CD8-positive, alpha-beta memory T cell (primary cell): ENCODE measurements around the gene WFDC10B. TPM values are rescaled to one million over a fixed set of nuclear protein-coding genes. Genes with fewer than 3 reads are reported as not detected.
A peak's percentile ranks its signal among the peaks of the same experiment; 100 is the strongest.
"Not testable (repeated sequence)": the region's sequence is repeated elsewhere in the genome, so short reads cannot be mapped to it uniquely, and the experiment has no call there.

ENCODE experiments used
- CTCF ChIA-PET: fragments of 350-600 bp; sonication (Branson Sonifier 250); formaldehyde crosslinking; loops from one replicate; lab custom pipeline; 2021; ENCODE audit warnings: antibody characterized with exemption; lab: Charles Lee
- POLR2A ChIA-PET: fragments of 350-600 bp; sonication (Branson Sonifier 250); formaldehyde crosslinking; loops from one replicate; lab custom pipeline; 2021; ENCODE audit warnings: antibody characterized with exemption; lab: Charles Lee
- DNase-seq, 5 donors: peaks; one replicate each; pipeline versions ENCODE4 v3.0.0 to v3.0.0-alpha.2; 2020 to 2022; ENCODE audit warnings: mixed read lengths in 1 of 5
- H3K27ac ChIP-seq: one replicate; pipeline ENCODE4 v1.7.0; 2013; ENCODE audit warnings: low read depth, mild to moderate bottlenecking, low read length, moderate library complexity
- H3K27me3 ChIP-seq: 2 replicates; pipeline ENCODE4 v1.7.0; 2013; ENCODE audit warnings: low read length, mild to moderate bottlenecking; ENCODE audit not compliant: insufficient read depth, poor library complexity, severe bottlenecking
- H3K36me3 ChIP-seq: 2 replicates; pipeline ENCODE4 v1.7.0; 2013; ENCODE audit warnings: mild to moderate bottlenecking, low read length, moderate library complexity; ENCODE audit not compliant: insufficient read depth
- H3K4me1 ChIP-seq: 2 replicates; pipeline ENCODE4 v1.7.0; 2013; ENCODE audit warnings: mild to moderate bottlenecking, low read length, moderate library complexity; ENCODE audit not compliant: insufficient read depth
- H3K4me3 ChIP-seq: 2 replicates; pipeline ENCODE4 v1.7.0; 2013; ENCODE audit warnings: mild to moderate bottlenecking, low read length
- H3K9me3 ChIP-seq: 2 replicates; pipeline ENCODE4 v1.7.0; 2013; ENCODE audit warnings: mild to moderate bottlenecking, low read length
- H3K27ac Mint-ChIP-seq, 8 donors: one replicate each; pipeline ENCODE4 v1.8.0; 2020 to 2021; ENCODE audit warnings: mixed read lengths in 8 of 8, mild to moderate bottlenecking in 6 of 8, inconsistent platforms in 3 of 8, moderate library complexity in 3 of 8
- H3K27me3 Mint-ChIP-seq, 2 donors: one replicate each; pipeline ENCODE4 v1.8.0; 2020 to 2021; ENCODE audit warnings: mixed read lengths in 2 of 2, mild to moderate bottlenecking in 1 of 2, moderate library complexity in 1 of 2
- H3K36me3 Mint-ChIP-seq, 3 donors: one replicate each; pipeline ENCODE4 v1.8.0; 2020 to 2021; ENCODE audit warnings: mixed read lengths in 3 of 3, inconsistent platforms in 1 of 3, mild to moderate bottlenecking in 1 of 3
- H3K4me1 Mint-ChIP-seq, 3 donors: one replicate each; pipeline ENCODE4 v1.8.0; 2020 to 2021; ENCODE audit warnings: mixed read lengths in 3 of 3, inconsistent platforms in 1 of 3, mild to moderate bottlenecking in 1 of 3
- H3K4me3 Mint-ChIP-seq, 7 donors: one replicate each; pipeline ENCODE4 v1.8.0; 2020 to 2021; ENCODE audit warnings: mixed read lengths in 7 of 7, mild to moderate bottlenecking in 6 of 7, moderate library complexity in 4 of 7, inconsistent platforms in 2 of 7
- H3K9me3 Mint-ChIP-seq, 5 donors: one replicate each; pipeline ENCODE4 v1.8.0; 2020 to 2022; ENCODE audit warnings: mixed read lengths in 5 of 5, mild to moderate bottlenecking in 3 of 5, moderate library complexity in 2 of 5, inconsistent platforms in 1 of 5
- polyA plus RNA-seq: library from polyadenylated mRNA; unstranded; fragments of 300-500 nt; fragmentation: Illumina TruSeq; gene quantifications from one replicate; pipeline ENCODE4 v1.2.3, GENCODE V29; 2021
- total RNA-seq, 2 experiments: library from RNA; stranded (reverse); gene quantifications; one replicate each; pipeline ENCODE4 v1.2.3, GENCODE V29; 2021

Gene WFDC10B
- total and polyA plus RNA-seq, 3 experiments from 2014 or later, result not detected

DNA sequence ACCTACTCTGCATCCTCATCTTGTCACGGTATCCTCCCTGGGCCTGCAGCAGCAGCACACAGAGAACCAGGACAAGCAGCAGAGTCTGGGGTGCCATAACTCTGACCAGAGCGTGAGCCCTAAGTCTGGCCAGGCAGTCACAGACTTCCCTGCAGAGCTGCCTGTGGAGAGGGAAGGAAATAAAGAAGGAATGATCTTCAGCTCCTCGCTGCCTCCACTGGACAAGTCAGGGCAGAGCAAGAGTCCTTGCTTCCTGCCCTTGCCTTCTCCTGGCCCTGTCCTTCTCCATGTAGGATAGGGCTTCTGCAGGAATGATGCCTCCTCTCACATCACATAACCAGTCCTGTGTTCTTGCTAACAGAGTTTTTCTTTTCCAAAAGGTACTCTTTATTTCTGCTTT is 18.9 kb downstream of the WFDC10B start:
- no peak overlapping the region for H3K27ac Mint-ChIP-seq
- H3K27me3 Mint-ChIP-seq, result peaks cover 2 to 21% of the 10 kb centered on the region in 2 donors
- ChIA-PET CTCF (no interaction called here), POLR2A (no interaction called here)
- no peaks in the 10 kb centered on the region for H3K4me1 Mint-ChIP-seq
- no peak overlapping the region for H3K4me3 Mint-ChIP-seq
- no peaks in the 10 kb centered on the region for H3K27me3 ChIP-seq
- no peak overlapping the region for H3K4me3 ChIP-seq
- H3K36me3 ChIP-seq, result no peaks in the 10 kb centered on the region
- DNase-seq, result no peak
- peaks cover 0 to 5% (median 2%) of the 10 kb centered on the region in 5 donors for H3K9me3 Mint-ChIP-seq
- no peaks in the 10 kb centered on the region for H3K36me3 Mint-ChIP-seq
- H3K9me3 ChIP-seq, result no peaks in the 10 kb centered on the region
- H3K4me1 ChIP-seq, result no peaks in the 10 kb centered on the region
- H3K27ac ChIP-seq, result no peak overlapping the region

DNA sequence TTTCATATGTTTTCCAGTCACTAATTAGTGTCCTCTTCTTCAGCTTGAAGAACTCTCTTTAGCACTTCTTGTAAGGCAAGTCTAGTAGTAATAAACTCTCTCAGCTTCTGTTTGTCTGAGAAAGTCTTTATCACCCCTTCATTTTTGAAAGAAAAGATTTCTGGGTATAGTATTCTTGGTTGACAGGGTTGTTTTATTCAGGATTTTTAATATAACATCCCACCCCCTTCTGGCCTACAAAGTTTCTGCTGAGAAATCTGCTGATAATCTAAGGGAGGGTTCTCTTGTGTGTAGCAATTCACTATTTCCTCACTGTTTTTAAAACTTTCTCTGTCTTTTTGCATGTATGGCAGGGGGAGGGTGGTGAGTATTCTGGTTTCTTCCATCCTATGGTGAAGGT is 25.2 kb downstream of the WFDC10B start:
- Mint-ChIP-seq H3K4me1 (no peaks in the 10 kb centered on the region), H3K4me3 (no peak overlapping the region), H3K27me3 (peaks cover 6 to 34% of the 10 kb centered on the region in 2 donors), H3K36me3 (peaks cover 0 to 6% (median 1%) of the 10 kb centered on the region in 3 donors), H3K27ac (no peak overlapping the region), H3K9me3 (peaks cover 24 to 39% (median 36%) of the 10 kb centered on the region in 5 donors)
- no peak for DNase-seq
- H3K27ac ChIP-seq, result no peak overlapping the region
- POLR2A ChIA-PET, result no interaction called here
- H3K9me3 ChIP-seq, result no peaks in the 10 kb centered on the region
- no peaks in the 10 kb centered on the region for H3K36me3 ChIP-seq
- no peaks in the 10 kb centered on the region for H3K27me3 ChIP-seq
- H3K4me3 ChIP-seq, result no peak overlapping the region
- no peaks in the 10 kb centered on the region for H3K4me1 ChIP-seq
- CTCF ChIA-PET, result no interaction called here

DNA sequence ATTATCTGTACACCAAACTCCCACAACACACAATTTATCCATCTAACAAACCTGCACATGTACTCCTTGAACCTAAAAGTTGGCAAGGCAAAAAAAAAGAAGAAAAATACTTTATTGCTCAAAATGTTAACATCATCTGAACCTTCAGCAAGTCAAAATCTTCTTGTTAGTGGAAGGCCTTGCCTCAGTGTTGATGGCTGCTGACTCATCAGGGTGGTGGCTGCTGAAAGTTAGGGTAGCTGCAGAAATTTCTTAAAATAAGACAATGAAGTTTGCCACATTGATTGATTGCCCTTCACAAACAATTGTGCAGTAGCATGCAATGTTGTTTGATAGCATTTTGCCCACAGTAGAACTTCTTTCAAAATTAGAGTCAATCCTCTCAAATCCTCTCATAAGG is 32.1 kb downstream of the WFDC10B start:
- Histone ChIP-seq H3K9me3 (no peaks in the 10 kb centered on the region), H3K4me3 (no peak overlapping the region), H3K4me1 (no peaks in the 10 kb centered on the region), H3K36me3 (no peaks in the 10 kb centered on the region), H3K27ac (no peak overlapping the region), H3K27me3 (no peaks in the 10 kb centered on the region)
- ChIA-PET CTCF (no interaction called here), POLR2A (no interaction called here)
- Mint-ChIP-seq H3K36me3 (no peaks in the 10 kb centered on the region), H3K4me3 (no peak overlapping the region), H3K4me1 (no peaks in the 10 kb centered on the region), H3K27ac (no peak overlapping the region), H3K27me3 (peaks cover 14 to 54% of the 10 kb centered on the region in 2 donors), H3K9me3 (peaks cover 5 to 15% (median 13%) of the 10 kb centered on the region in 5 donors)
- DNase-seq, result no peak

DNA sequence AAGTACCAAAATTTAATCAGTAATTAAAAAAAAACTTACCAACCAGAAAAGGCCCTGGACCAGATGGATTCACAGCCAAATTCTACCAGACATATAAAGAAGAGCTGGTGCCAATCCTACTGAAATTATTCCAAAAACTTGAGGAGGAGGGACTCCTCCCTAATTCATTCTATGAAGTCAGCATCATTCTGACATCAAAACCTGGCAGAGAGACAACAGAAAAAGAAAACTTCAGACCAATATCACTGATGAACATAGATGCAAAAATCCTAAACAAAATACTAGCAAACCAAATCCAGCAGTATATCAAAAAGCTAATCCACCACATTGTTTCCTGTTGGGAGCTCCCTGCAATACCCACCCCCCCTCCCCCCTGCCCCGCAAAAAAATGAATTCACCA is 34.7 kb downstream of the WFDC10B start, which contains the start of gene WFDC11:
Gene WFDC11, minus strand, starts transcription at position 101 of the 400 bp plus-strand sequence. CDS start 19,639 bp downstream, outside the sequence.
- H3K4me1 Mint-ChIP-seq, result no peaks in the 10 kb centered on the region
- H3K9me3 ChIP-seq, result no peaks in the 10 kb centered on the region
- H3K27ac Mint-ChIP-seq, result no peak within 1 kb of the TSS
- H3K4me3 ChIP-seq, result no peak within 1 kb of the TSS
- no peak within 1 kb of the TSS for H3K27ac ChIP-seq
- DNase-seq, result no peak
- POLR2A ChIA-PET, result no interaction called here
- no peaks in the 10 kb centered on the region for H3K4me1 ChIP-seq
- H3K4me3 Mint-ChIP-seq, result no peak within 1 kb of the TSS
- H3K36me3 Mint-ChIP-seq, result no peaks in the 10 kb centered on the region
- no peaks in the 10 kb centered on the region for H3K27me3 ChIP-seq
- CTCF ChIA-PET, result no interaction called here
- peaks cover 0 to 3% (median 2%) of the 10 kb centered on the region in 5 donors for H3K9me3 Mint-ChIP-seq
- H3K36me3 ChIP-seq, result no peaks in the 10 kb centered on the region
- peaks cover 17 to 48% of the 10 kb centered on the region in 2 donors for H3K27me3 Mint-ChIP-seq

DNA sequence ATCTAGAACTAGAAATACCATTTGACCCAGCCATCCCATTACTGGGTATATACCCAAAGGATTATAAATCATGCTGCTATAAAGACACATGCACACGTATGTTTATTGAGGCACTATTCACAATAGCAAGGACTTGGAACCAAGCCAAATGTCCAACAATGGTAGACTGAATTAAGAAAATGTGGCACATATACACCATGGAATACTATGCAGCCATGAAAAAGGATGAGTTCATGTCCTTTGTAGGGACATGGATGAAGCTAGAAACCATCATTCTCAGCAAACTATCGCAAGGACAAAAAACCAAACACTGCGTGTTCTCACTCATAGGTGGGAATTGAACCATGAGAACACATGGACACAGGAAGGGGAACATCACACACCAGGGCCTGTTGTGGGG is 47.8 kb downstream of the WFDC10B start:
- H3K4me3 ChIP-seq, H3K27ac ChIP-seq, H3K9me3 ChIP-seq, H3K9me3 Mint-ChIP-seq, POLR2A ChIA-PET, H3K4me3 Mint-ChIP-seq, H3K4me1 ChIP-seq, CTCF ChIA-PET, H3K27ac Mint-ChIP-seq, H3K27me3 ChIP-seq, H3K36me3 Mint-ChIP-seq, H3K4me1 Mint-ChIP-seq, H3K36me3 ChIP-seq, DNase-seq: not testable (repeated sequence)
- peaks cover 7 to 12% of the 10 kb centered on the region in 2 donors for H3K27me3 Mint-ChIP-seq

DNA sequence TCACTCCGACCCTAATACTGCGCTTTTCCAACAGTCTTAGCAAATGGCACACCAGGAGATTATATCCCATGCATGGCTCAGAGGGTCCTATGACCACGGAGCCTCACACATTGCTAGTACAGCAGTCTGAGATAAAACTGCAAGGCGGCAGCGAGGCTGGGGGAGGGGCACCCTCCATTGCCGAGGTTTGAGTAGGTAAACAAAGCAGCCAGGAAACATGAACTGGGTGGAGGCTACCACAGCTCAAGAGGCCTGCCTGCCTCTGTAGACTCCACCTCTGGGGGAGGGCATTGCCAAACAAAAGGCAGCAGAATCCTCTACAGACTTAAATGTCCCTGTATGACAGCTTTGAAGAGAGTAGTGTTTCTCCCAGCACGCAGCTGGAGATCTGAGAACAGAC is 53.1 kb downstream of the WFDC10B start:
- H3K9me3 Mint-ChIP-seq, H3K4me1 ChIP-seq, H3K36me3 Mint-ChIP-seq, H3K4me3 ChIP-seq, H3K36me3 ChIP-seq, H3K27ac ChIP-seq, H3K9me3 ChIP-seq, H3K27me3 ChIP-seq, H3K4me1 Mint-ChIP-seq, CTCF ChIA-PET, POLR2A ChIA-PET, H3K4me3 Mint-ChIP-seq, DNase-seq: not testable (repeated sequence)
- Mint-ChIP-seq H3K27ac (peak overlapping the region in 1 of 8 donors; percentile 58), H3K27me3 (peaks cover 7 to 25% of the 10 kb centered on the region in 2 donors)

DNA sequence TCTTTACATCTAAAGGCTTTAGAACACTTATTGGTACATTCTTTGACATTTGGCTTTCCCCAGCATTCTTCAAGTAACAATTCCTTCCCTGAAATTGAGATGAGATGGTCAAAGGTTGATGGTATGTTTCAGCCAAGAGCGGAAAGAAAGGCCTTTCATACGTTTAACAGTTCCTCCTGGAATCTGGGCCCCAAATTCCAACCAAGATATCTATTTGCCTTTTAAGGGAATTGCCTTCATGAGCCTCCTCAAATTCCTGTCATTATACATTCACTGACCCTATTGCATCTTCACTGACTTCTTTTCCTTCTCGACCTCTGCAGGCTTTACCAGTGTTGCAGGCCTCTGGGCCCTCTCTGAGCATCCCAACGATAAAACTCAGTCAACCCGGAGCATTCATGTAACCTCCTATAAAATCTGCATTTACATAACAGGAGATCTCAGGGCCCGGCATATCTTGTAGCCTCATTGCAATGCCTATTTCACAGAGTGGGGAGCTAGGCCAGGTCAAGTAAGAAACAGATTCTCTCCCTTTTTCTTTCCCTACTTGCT is 55.4 kb downstream of the WFDC10B start:
- Mint-ChIP-seq H3K4me1 (no peaks in the 10 kb centered on the region), H3K27me3 (peaks cover 5 to 25% of the 10 kb centered on the region in 2 donors), H3K27ac (no peak overlapping the region), H3K9me3 (no peaks in the 10 kb centered on the region), H3K4me3 (no peak overlapping the region), H3K36me3 (no peaks in the 10 kb centered on the region)
- Histone ChIP-seq H3K9me3 (no peaks in the 10 kb centered on the region), H3K27ac (no peak overlapping the region), H3K4me3 (no peak overlapping the region), H3K4me1 (no peaks in the 10 kb centered on the region), H3K36me3 (no peaks in the 10 kb centered on the region), H3K27me3 (no peaks in the 10 kb centered on the region)
- ChIA-PET POLR2A (no interaction called here), CTCF (no interaction called here)
- DNase-seq, result no peak

DNA sequence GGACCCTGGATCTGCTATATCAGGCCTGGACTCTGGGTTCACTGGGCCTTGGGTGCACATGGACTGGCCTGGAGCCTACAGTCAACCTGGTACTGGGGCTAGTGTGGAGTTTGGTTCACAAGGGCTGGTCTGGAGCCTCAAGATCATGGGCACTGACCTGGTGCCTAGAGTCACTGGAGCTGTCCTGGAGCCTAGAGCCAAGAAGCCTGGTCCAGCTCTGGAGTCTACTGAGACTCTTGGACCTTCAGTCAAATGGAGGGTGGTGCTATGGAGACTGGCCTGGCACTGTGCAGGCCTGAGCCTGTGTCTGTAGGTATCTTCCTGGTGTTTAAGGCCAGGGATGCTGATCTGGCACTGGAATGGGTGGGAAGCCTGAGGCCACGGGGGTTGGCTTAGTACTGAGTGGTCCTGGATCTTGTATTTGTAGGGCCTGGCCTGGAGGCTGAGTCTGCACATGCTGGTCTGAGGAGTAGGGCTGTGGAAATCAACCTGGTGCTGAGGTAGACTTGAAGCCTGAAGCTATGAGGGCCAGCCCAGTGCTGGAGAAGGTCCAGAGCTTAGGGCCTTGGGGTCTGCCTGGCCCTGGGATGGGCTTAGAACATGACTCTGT is 57.3 kb downstream of the WFDC10B start:
- H3K36me3 Mint-ChIP-seq, result no peaks in the 10 kb centered on the region
- no peak overlapping the region for H3K27ac Mint-ChIP-seq
- CTCF ChIA-PET, result no interaction called here
- peaks cover 4 to 21% of the 10 kb centered on the region in 2 donors for H3K27me3 Mint-ChIP-seq
- no peak overlapping the region for H3K27ac ChIP-seq
- no peaks in the 10 kb centered on the region for H3K4me1 ChIP-seq
- no peak for DNase-seq
- H3K4me1 Mint-ChIP-seq, result no peaks in the 10 kb centered on the region
- no peaks in the 10 kb centered on the region for H3K9me3 ChIP-seq
- POLR2A ChIA-PET, result no interaction called here
- no peaks in the 10 kb centered on the region for H3K9me3 Mint-ChIP-seq
- H3K4me3 Mint-ChIP-seq, result no peak overlapping the region
- H3K36me3 ChIP-seq, result no peaks in the 10 kb centered on the region
- no peak overlapping the region for H3K4me3 ChIP-seq
- H3K27me3 ChIP-seq, result no peaks in the 10 kb centered on the region
